Kidney (tissue), 14 donors: ENCODE data around the gene TACC3. TPM values are rescaled to one million over a fixed set of nuclear protein-coding genes. Genes with fewer than 3 reads are reported as not detected.
A peak's percentile ranks its signal among the peaks of the same experiment; 100 is the strongest.

Source experiments
- DNase-seq, 5 donors: peaks; one replicate each; pipeline ENCODE4 v3.0.0-alpha.2; 2013 to 2020
- FAIRE-seq: peaks from 2 replicates; lab custom pipeline; 2012; peaks lifted over from hg19 to GRCh38; lab: Jason Lieb, UNC
- H3K27ac ChIP-seq, 2 donors: one replicate each; pipeline ENCODE4 v1.7.0; 2013; ENCODE audit warnings: low read depth in 2 of 2, low read length in 2 of 2, inconsistent platforms in 1 of 2
- H3K27me3 ChIP-seq: one replicate; pipeline ENCODE4 v1.7.1; 2013; ENCODE audit warnings: low read length, inconsistent platforms; ENCODE audit not compliant: control insufficient read depth, insufficient read depth
- H3K36me3 ChIP-seq, 3 donors: one replicate each; pipeline versions ENCODE4 v1.7.0 to v1.7.1; 2013; ENCODE audit warnings: low read length in 3 of 3, control low read depth in 1 of 3, inconsistent platforms in 1 of 3; ENCODE audit not compliant: insufficient read depth in 3 of 3, control insufficient read depth in 2 of 3
- H3K4me1 ChIP-seq, 3 donors: one replicate each; pipeline versions ENCODE4 v1.7.0 to v1.7.1; 2013; ENCODE audit warnings: low read length in 3 of 3, inconsistent platforms in 1 of 3, low read depth in 1 of 3; ENCODE audit not compliant: control insufficient read depth in 2 of 3, insufficient read depth in 2 of 3
- H3K4me3 ChIP-seq, 3 donors: one replicate each; pipeline versions ENCODE4 v1.7.0 to v1.8.1; 2013; ENCODE audit warnings: low read length in 3 of 3, control low read depth in 1 of 3, inconsistent platforms in 1 of 3
- H3K9ac ChIP-seq, 3 donors: one replicate each; pipeline versions ENCODE4 v1.7.0 to v1.7.1; 2013; ENCODE audit warnings: low read length in 3 of 3, control low read depth in 1 of 3, inconsistent platforms in 1 of 3
- H3K9me3 ChIP-seq, 3 donors: one replicate each; pipeline versions ENCODE4 v1.7.0 to v1.7.1; 2013; ENCODE audit warnings: low read length in 3 of 3, control low read depth in 1 of 3, inconsistent platforms in 1 of 3; ENCODE audit not compliant: control insufficient read depth in 2 of 3, insufficient read depth in 1 of 3
- intact Hi-C: fragments of 100-400 bp; cut with DNase I; formaldehyde crosslinking; loops from one replicate; pipeline ENCODE4 v1.11.1; 2022
- polyA plus RNA-seq: library from polyadenylated mRNA; stranded (reverse); fragments of 350-450 nt; fragmentation: Illumina TruSeq; extraction: RNeasy Lipid Tissue Mini Kit (QIAGEN cat#74804); gene quantifications from one replicate; pipeline ENCODE4 v1.2.3, GENCODE V29; 2014; ENCODE audit warnings: low read depth, low replicate concordance; ENCODE audit not compliant: insufficient read depth
- total RNA-seq: library from RNA; stranded (reverse); fragmentation: NEBNext Ultra II Directional; extraction: Animal tissue kit (Norgen Biotek cat#: 25700); gene quantifications from one replicate; pipeline ENCODE4 v1.2.1, GENCODE V29; 2021
- TF ChIP-seq, protein P1 (sequence below): IDR thresholded peaks from 3 replicates; pipeline ENCODE4 v1.5.1; 2012; ENCODE audit warnings: mild to moderate bottlenecking, moderate library complexity, borderline replicate concordance; ENCODE audit not compliant: insufficient read depth; ENCODE audit errors: extremely low read depth
- donor health status: control.
- donor health status: control.
- donor health status: control.
- donor health status: control.
- donor health status: control.
- donor health status: DM: yes; HTN: yes; CAD: no.
- donor health status: Normal renal cell carcinoma (clear cell type).

Gene TACC3
- total and polyA plus RNA-seq, 2 donors from 2014 or later, result 4.9 to 12.2 TPM

DNA sequence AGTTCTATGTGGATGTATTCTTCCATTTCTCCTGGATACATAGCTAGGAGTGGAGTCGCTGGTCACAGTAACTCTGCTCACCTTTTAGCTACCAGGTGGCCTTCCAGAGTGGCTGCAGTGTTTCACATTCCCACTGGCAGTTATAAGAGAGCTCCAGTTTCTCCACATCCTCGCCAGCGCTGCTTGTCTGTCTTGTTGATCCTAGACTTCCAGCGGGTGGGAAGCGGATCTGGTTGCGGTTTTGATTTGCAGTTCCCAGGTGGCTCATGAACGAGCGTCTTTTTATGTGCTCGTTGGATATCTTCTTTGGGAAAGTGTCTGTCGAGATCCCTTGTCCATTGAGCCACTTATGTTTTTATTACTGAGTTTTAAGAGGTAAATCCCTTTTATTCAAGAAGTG is 11.6 kb downstream of the TACC3 start:
- no peaks in the 10 kb centered on the region for H3K4me1 ChIP-seq
- DNase-seq, result peak in 3 of 5 donors; percentile 66 to 74 (median 73)

DNA sequence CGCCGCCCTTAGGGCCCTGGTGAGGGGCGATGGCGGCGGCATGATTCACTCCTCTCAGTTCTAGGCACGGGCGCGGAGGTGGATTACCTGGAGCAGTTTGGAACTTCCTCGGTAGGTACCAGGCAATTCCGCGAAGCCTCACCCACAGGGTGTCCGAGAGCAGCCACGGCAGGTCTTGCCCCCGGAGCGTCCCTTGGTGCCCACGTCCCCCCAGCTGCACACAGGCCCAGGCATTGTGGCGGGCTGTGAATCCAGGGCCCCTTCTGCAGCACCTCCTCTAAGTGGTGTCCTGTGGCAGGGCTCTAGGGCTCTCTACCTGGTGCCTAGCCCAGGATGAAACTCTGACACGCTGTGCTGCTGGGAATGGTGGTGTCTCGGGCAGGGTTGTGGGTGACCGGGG is 13.9 kb downstream of the TACC3 start:
- FAIRE-seq, result no peak
- TF ChIP-seq, protein P1, sequence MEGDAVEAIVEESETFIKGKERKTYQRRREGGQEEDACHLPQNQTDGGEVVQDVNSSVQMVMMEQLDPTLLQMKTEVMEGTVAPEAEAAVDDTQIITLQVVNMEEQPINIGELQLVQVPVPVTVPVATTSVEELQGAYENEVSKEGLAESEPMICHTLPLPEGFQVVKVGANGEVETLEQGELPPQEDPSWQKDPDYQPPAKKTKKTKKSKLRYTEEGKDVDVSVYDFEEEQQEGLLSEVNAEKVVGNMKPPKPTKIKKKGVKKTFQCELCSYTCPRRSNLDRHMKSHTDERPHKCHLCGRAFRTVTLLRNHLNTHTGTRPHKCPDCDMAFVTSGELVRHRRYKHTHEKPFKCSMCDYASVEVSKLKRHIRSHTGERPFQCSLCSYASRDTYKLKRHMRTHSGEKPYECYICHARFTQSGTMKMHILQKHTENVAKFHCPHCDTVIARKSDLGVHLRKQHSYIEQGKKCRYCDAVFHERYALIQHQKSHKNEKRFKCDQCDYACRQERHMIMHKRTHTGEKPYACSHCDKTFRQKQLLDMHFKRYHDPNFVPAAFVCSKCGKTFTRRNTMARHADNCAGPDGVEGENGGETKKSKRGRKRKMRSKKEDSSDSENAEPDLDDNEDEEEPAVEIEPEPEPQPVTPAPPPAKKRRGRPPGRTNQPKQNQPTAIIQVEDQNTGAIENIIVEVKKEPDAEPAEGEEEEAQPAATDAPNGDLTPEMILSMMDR, result no peak
- Histone ChIP-seq H3K4me3 (no peak overlapping the region), H3K36me3 (peaks cover 0 to 3% (median 0%) of the 10 kb centered on the region in 3 donors), H3K27ac (no peak overlapping the region), H3K27me3 (no peaks in the 10 kb centered on the region), H3K4me1 (no peaks in the 10 kb centered on the region), H3K9ac (no peak overlapping the region), H3K9me3 (peaks cover 0 to 5% (median 0%) of the 10 kb centered on the region in 3 donors)
- intact Hi-C loops, result no loop called here
- no peak for DNase-seq

More for the DNA sequence above, 11.6 kb downstream of the TACC3 start:
- H3K36me3 ChIP-seq, result peaks cover 0 to 3% (median 0%) of the 10 kb centered on the region in 3 donors
- no peak overlapping the region for H3K4me3 ChIP-seq
- no peaks in the 10 kb centered on the region for H3K27me3 ChIP-seq
- intact Hi-C loops, result no loop called here
- no peak for FAIRE-seq
- TF ChIP-seq, protein P1, result no peak
- no peaks in the 10 kb centered on the region for H3K9me3 ChIP-seq
- no peak overlapping the region for H3K27ac ChIP-seq
- H3K9ac ChIP-seq, result no peak overlapping the region

DNA sequence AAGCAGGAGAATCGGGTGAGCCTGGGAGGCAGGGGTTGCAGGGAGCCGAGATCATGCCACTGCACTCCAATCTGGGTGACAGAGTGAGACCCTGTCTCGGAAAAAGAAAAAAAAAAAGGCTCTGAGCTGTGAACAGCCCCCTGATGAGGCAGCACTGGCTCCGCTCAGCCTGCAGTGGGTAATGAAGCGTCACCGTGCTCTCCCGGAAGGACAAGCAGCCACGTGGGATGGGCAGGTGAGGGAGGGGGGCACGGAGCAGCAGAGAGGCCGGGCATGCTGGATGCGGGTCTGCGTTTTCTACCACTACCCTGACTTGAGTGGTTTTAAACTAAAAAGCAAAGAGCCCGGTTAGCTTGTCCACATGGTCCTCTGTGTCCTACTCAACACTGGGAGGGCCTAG is 15.5 kb downstream of the TACC3 start:
- Histone ChIP-seq H3K4me3 (no peak overlapping the region), H3K9me3 (peaks cover 0 to 5% (median 0%) of the 10 kb centered on the region in 3 donors), H3K9ac (no peak overlapping the region), H3K4me1 (no peaks in the 10 kb centered on the region), H3K27ac (no peak overlapping the region), H3K36me3 (no peaks in the 10 kb centered on the region), H3K27me3 (no peaks in the 10 kb centered on the region)
- DNase-seq (peak in 3 of 5 donors; percentile 59 to 77 (median 61)), FAIRE-seq (no peak)
- TF ChIP-seq, protein P1, result no peak
- intact Hi-C loops, result no loop called here

DNA sequence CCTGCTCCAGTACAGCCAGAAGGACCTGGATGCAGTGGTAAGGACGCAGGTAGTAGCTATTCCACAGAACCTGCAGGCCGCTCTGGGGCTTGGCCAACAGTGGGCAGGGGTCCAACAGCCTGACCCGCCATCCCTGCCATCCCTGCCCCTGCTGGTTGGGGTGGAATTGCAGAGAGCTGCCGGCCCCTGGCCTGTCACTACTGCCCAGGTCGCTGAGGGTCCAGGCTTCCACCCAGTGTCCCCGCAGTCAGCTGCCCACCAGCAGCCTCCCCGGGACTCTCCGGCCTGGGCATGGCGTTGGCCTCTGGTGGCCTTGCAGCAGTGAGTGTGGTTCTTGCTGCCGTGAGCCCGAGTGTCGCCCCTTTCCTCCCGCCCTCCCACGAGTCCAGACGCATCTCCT is 16.3 kb downstream of the TACC3 start:
- no peak for FAIRE-seq
- Histone ChIP-seq H3K9ac (no peak overlapping the region), H3K27ac (no peak overlapping the region), H3K9me3 (peaks cover 0 to 5% (median 0%) of the 10 kb centered on the region in 3 donors), H3K36me3 (no peaks in the 10 kb centered on the region), H3K27me3 (no peaks in the 10 kb centered on the region), H3K4me3 (no peak overlapping the region), H3K4me1 (no peaks in the 10 kb centered on the region)
- DNase-seq, result no peak
- intact Hi-C loops, result no loop called here
- TF ChIP-seq, protein P1, result no peak
